ENCODE results near the gene FAM50A.

DNA sequence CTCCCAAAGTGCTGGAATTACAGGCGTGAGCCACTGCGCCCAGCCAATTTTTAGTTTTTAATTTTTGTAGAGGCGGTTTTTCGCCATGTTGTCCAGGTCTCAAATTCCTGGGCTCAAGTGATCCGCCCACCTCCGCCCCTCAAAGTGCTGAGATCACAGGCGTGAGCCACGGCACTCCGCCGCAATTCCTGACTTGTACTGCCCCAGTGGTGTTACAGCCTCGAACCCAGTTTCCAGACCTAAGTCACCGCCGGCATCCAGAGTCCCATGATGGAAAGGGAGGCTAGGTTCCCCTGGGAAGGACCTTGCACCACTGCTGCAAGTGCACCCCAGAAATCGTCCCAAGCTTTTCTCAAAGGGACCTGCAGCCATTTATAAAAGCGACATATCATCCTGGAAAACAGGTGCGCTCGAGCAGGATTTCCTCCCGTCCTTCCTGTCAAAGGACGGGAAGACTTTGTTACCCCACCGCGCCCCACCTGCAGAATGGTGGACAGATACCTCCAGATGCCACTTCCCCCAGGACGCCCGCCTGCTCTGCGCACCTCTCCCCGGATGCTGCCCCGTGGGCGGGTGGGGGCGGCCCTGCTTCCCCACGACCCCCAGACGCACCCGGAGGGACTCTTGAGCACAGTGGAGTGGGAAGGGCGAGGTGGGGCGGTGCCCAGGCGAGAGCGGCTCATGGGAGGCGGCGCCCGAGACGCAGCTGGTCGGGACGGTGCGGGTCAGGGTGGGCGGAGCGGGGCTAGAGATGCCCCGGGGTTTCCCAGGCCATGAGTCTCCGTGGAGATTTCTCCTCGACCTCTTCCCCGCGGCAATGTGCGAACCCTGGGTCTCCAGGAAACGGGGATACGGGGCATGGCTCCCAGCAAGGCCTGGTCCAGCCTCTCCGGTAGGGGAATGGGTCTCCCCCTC lies 46.7 kb upstream of the FAM50A start:
- TF ChIP-seq RAD21 (conservative IDR thresholded peaks at IDR 0.05) = no peak
- no peak for TF ChIP-seq CTCF (IDR thresholded peaks at IDR 0.05; ENCODE audit: poor library complexity, severe bottlenecking)
- TF ChIP-seq EP300 (conservative IDR thresholded peaks at IDR 0.05; ENCODE audit: poor library complexity, severe bottlenecking) = no peak
- TF ChIP-seq SMC3 (conservative IDR thresholded peaks at IDR 0.05; ENCODE audit: poor library complexity) = no peak
- TF ChIP-seq TAF1 (IDR thresholded peaks at IDR 0.05; ENCODE audit: low read depth) = no peak
- no peak for TF ChIP-seq EZH2 (IDR thresholded peaks at IDR 0.05; ENCODE audit: borderline replicate concordance, insufficient read depth, low read length, poor library complexity, severe bottlenecking)
- TF ChIP-seq REST (IDR thresholded peaks at IDR 0.05; ENCODE audit: borderline replicate concordance) = no peak
- TF ChIP-seq MXI1 (conservative IDR thresholded peaks at IDR 0.05; ENCODE audit: poor library complexity, severe bottlenecking) = no peak
